HL-60 (cell line): ENCODE measurements around the gene MRPS35.

ENCODE experiments used
- DNase-seq, 2 experiments: peaks; one replicate each; pipeline ENCODE4 v3.0.0-alpha.2; 2010 to 2020; ENCODE audit warnings: low read depth in 1 of 2, low spot score in 1 of 2
- H3K27ac ChIP-seq: fragments of 250-450 bp; sonication (Bioruptor Pico); replicated peaks from 2 replicates; pipeline ENCODE4 v1.5.1; 2020; ENCODE audit warnings: mild to moderate bottlenecking, moderate library complexity
- H3K27me3 ChIP-seq: fragments of 250-450 bp; sonication (Bioruptor Pico); 2 replicates; pipeline ENCODE4 v1.5.1; 2021; ENCODE audit warnings: mild to moderate bottlenecking, moderate library complexity; ENCODE audit not compliant: insufficient read depth, poor library complexity, severe bottlenecking
- H3K4me3 ChIP-seq: replicated peaks from 2 replicates; pipeline ENCODE4 v1.5.1; 2011; ENCODE audit warnings: mild to moderate bottlenecking, control low read depth, low read length; ENCODE audit not compliant: insufficient read depth
- GABPA ChIP-seq: IDR thresholded peaks from 2 replicates; pipeline ENCODE4 v1.6.1; 2012; ENCODE audit warnings: low read depth
- POLR2AphosphoS5 ChIP-seq: IDR thresholded peaks from 2 replicates; pipeline ENCODE4 v1.6.1; 2012; ENCODE audit warnings: low read depth
- SPI1 ChIP-seq: IDR thresholded peaks from 2 replicates; pipeline ENCODE4 v1.6.1; 2012; ENCODE audit warnings: low read depth, mild to moderate bottlenecking, borderline replicate concordance
- TF ChIP-seq, protein P1 (sequence below): IDR thresholded peaks from one replicate; pipeline ENCODE4 v1.5.1; 2011; ENCODE audit warnings: low read length, control low read depth, inconsistent platforms; ENCODE audit not compliant: insufficient read depth
- TF ChIP-seq, protein P2 (sequence below): IDR thresholded peaks from 2 replicates; pipeline ENCODE4 v1.6.1; 2012; ENCODE audit warnings: low read depth; ENCODE audit not compliant: insufficient replicate concordance

The MRPS35 gene

DNA sequence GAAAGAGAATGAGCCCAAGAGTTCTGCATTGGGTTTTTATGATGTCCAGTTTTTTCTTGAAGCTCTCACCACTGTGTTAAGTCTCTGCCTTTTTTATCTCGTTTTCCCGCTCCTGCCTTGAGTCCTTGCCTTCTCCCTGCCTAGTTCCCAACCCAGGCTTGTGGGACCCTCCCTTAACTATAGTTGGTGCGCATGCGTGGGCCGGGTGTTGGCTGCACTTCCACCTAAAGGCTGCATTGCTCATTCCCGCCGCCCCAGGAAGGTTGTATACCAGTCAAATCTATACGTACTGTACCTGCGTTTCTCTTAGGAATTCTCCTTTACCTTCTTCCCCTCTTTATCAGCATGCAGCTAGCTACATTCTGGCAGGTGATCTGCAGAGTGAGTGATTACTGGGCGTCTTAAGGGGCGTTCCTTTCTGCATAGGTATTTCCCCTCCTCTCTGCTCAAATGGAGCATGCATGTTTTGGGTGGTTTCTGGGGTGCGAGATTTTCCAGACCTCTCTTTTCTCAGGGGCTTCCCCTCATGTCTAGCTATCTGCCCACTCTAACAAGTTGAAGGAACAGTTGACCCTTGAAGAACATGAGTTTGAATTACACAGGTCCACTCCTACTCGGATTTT is 21.0 kb upstream of the MRPS35 start:
- Histone ChIP-seq H3K4me3 (no peak overlapping the region), H3K27ac (no peak overlapping the region), H3K27me3 (no peaks in the 10 kb centered on the region)
- no peak for DNase-seq
- TF ChIP-seq, protein P1, sequence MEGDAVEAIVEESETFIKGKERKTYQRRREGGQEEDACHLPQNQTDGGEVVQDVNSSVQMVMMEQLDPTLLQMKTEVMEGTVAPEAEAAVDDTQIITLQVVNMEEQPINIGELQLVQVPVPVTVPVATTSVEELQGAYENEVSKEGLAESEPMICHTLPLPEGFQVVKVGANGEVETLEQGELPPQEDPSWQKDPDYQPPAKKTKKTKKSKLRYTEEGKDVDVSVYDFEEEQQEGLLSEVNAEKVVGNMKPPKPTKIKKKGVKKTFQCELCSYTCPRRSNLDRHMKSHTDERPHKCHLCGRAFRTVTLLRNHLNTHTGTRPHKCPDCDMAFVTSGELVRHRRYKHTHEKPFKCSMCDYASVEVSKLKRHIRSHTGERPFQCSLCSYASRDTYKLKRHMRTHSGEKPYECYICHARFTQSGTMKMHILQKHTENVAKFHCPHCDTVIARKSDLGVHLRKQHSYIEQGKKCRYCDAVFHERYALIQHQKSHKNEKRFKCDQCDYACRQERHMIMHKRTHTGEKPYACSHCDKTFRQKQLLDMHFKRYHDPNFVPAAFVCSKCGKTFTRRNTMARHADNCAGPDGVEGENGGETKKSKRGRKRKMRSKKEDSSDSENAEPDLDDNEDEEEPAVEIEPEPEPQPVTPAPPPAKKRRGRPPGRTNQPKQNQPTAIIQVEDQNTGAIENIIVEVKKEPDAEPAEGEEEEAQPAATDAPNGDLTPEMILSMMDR, result no peak
- no peak for TF ChIP-seq POLR2AphosphoS5
- no peak for TF ChIP-seq SPI1
- no peak for TF ChIP-seq GABPA
- TF ChIP-seq, protein P2, sequence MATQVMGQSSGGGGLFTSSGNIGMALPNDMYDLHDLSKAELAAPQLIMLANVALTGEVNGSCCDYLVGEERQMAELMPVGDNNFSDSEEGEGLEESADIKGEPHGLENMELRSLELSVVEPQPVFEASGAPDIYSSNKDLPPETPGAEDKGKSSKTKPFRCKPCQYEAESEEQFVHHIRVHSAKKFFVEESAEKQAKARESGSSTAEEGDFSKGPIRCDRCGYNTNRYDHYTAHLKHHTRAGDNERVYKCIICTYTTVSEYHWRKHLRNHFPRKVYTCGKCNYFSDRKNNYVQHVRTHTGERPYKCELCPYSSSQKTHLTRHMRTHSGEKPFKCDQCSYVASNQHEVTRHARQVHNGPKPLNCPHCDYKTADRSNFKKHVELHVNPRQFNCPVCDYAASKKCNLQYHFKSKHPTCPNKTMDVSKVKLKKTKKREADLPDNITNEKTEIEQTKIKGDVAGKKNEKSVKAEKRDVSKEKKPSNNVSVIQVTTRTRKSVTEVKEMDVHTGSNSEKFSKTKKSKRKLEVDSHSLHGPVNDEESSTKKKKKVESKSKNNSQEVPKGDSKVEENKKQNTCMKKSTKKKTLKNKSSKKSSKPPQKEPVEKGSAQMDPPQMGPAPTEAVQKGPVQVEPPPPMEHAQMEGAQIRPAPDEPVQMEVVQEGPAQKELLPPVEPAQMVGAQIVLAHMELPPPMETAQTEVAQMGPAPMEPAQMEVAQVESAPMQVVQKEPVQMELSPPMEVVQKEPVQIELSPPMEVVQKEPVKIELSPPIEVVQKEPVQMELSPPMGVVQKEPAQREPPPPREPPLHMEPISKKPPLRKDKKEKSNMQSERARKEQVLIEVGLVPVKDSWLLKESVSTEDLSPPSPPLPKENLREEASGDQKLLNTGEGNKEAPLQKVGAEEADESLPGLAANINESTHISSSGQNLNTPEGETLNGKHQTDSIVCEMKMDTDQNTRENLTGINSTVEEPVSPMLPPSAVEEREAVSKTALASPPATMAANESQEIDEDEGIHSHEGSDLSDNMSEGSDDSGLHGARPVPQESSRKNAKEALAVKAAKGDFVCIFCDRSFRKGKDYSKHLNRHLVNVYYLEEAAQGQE, result no peak

DNA sequence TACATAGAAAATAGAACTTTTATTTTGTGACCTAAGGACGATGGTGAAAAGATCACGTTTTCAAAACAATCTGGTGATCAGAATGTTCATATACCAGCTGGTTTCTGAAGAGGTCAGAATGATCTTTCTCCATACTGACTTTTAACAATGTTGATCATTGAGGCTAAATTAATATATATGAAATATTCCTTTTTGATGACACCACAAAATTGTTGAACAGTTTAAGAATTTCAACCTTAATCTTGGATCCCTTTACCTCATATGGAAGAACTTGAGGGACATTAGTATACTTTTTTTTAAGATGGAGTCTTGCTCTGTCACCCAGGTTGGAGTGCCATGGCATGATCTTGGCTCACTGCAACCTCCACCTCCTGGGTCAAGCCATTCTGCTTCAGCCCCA is 17.2 kb upstream of the MRPS35 start:
- no peak overlapping the region for H3K27ac ChIP-seq
- H3K27me3 ChIP-seq, result no peaks in the 10 kb centered on the region
- TF ChIP-seq, protein P1, result no peak
- TF ChIP-seq GABPA (no peak), SPI1 (no peak), POLR2AphosphoS5 (no peak)
- TF ChIP-seq, protein P2, result no peak
- no peak overlapping the region for H3K4me3 ChIP-seq
- no peak for DNase-seq

DNA sequence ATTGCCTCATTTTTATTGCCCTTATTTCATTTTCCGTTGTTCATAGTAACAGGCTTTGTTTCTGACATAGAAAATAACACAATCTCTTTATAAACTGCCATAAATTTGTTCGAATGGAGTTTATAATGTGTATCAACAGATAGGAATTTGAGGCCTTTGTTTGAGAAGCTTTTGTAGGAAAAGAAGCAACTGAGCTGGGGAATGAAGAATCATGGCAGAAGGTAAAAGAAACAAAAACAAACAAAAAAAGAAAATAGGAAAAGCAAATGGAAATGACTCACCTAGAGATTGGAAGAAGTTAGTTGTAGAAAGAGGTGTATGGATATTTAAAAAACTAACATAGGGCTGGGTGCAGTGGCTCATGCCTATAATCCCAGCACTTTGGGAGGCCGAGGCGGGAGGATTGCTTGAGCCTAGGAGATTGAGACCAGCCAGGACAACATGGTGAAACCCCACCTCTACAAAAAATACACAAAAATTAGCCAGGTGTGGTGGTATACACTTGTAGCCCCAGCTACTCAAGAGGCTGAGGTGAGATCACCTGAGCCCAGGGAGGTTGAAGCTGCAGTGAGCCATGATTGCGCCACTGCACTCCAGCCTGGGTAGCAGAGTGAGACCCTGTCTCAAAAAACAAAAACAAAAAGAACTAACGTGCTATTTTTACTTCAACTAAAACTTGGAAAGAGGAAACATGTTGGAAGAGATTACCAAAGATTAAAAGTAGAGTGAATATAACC is 14.9 kb upstream of the MRPS35 start:
- no peak overlapping the region for H3K27ac ChIP-seq
- no peaks in the 10 kb centered on the region for H3K27me3 ChIP-seq
- TF ChIP-seq, protein P2, result no peak
- no peak for TF ChIP-seq POLR2AphosphoS5
- no peak for TF ChIP-seq SPI1
- no peak for DNase-seq
- no peak overlapping the region for H3K4me3 ChIP-seq
